GM12801 (cell line): ENCODE results near the gene JOSD2.

Experiments used
- TF ChIP-seq, protein P1 (sequence below): IDR thresholded peaks from one replicate; pipeline ENCODE4 v1.5.1; 2011; ENCODE audit warnings: control low read depth; ENCODE audit not compliant: insufficient read length; ENCODE audit errors: extremely low read depth

Gene JOSD2

DNA sequence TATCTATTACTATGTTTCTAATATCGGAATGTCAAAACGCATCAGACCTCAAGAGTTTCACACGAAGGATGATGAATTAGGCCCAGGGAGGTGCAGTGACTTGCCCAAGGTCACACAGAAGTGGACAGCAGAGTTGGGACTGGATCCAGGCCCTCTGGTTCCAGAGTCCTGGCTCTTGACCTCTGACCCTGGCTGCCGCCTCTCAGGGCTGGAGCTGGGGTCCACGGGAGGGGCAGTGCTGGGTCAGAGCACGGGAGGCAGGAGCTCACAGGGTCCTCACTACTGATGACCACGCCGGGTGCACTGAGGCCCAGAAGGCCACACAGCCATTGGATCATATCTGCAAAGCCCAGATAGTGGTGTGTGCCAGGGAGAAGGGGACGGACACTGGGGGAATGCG lies 11.9 kb upstream of the JOSD2 start:
- TF ChIP-seq, protein P1, sequence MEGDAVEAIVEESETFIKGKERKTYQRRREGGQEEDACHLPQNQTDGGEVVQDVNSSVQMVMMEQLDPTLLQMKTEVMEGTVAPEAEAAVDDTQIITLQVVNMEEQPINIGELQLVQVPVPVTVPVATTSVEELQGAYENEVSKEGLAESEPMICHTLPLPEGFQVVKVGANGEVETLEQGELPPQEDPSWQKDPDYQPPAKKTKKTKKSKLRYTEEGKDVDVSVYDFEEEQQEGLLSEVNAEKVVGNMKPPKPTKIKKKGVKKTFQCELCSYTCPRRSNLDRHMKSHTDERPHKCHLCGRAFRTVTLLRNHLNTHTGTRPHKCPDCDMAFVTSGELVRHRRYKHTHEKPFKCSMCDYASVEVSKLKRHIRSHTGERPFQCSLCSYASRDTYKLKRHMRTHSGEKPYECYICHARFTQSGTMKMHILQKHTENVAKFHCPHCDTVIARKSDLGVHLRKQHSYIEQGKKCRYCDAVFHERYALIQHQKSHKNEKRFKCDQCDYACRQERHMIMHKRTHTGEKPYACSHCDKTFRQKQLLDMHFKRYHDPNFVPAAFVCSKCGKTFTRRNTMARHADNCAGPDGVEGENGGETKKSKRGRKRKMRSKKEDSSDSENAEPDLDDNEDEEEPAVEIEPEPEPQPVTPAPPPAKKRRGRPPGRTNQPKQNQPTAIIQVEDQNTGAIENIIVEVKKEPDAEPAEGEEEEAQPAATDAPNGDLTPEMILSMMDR, result no peak

DNA sequence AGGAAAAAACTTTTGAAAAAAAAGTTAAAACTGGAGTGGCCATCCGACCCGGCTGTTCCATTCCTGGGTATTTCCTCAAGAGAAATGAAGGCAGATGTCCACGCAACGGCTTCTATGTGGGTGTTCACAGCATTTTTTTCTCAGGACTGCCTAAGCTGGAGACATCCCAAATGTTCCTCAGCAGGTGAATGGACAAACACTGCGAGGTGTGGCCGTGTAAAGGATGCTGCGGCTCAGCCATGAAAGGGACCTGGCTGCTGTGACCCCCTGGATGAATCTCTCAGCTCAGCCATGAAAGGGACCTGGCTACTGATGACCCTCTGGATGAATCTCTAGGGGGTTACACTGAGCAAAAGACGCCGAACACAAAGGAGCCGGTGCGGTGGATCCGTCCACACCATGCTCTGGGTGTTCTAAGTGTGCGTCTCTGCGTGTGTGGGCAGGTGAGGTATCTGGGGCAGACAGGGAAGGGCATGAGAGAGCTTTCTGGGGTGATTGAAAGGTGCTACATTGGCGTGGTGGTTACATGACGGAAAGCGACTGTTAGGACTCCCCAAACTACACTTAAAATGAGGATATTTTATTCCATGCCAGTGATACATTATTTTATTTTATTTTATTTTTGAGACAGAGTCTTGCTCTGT lies 10.0 kb upstream of the JOSD2 start:
- TF ChIP-seq, protein P1, result no peak

DNA sequence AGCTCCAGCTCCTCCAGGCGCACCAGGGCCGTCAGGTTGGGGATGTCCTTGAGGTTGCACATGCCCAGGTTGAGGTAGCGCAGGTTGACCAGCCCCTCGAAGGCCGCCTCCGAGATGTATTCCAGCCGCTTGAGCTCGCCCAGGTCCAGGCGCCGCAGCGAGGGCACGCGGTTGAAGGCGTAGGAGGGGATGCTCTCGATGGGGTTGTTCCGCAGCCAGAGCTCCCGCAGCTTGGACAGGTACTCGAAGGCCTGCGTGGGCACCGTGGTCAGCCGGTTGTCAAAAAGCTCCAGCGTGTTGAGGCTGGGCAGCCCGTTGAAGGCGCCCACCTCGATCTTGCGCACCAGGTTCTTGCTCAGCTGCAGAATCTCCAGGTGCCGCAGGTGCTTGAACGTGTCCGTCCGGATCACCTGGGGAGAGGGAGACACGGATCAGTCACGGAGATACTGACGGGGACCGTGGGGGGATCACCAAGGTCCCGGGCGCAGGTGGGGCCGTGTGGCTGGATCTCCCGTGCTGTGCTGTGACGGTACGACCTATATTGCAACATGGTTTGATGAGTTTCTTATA lies 8.1 kb upstream of the JOSD2 start:
- TF ChIP-seq, protein P1, result no peak

DNA sequence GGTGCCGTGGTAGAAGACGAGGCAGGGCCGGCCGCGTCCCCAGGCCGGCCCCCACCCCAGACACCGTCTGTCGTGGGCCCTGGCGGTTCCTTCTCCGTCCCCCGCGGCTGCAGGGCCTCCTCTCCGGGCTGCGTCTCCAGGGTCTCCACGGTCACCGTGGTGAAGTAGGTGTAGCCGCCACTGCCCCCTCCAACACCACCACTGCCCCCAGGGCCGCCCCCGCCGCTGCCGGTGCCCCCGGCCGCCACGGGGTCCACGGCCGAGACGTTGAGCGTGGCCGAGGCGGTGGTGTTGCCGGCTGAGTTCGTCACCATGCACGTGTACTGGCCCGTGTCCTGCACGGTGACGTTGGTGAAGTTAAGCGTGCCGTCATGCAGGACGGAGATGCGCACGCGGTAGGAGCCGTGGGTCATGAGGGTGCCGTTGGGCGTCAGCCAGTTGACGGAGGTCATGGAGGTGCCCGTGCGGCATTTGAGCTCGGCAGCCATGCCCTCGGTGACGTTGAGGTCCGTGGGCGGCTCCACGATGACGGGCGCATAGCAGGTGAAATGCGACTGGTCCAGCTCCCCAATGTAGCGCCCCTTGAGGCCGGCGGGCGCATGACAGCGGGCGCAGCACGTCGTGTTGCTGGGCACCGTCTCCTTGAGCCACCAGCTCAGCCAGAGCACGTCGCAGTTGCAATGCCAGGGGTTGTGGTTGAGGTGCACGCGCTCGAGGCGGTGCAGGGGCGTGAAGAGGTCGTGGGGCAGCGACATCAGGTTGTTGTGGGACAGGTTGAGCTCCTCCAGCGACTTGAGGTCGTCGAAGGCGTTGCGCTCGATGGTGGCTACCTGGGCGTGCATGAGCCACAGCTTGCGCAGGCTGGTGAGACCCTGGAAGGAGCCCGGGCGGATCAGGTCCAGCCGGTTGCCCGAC lies 7.4 kb upstream of the JOSD2 start:
- TF ChIP-seq, protein P1, result no peak

DNA sequence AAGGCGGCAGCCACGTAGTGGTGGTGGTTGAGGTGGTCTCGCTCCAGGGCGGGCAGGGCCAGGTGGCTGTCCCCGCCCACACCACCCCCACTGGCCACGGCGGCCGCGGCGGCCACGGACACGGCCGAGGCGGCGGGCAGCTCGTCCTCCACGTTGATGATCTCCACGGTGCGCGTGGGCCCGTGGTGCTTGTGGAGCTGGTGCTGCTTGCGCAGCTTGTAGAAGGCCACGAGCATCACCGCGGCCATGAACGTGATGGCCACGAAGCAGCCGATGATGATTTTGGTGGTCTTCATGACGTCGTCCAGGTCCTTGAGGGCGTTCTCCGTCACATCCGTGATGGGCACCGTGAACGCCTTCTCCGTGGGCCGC lies 6.7 kb upstream of the JOSD2 start:
- TF ChIP-seq, protein P1, result no peak

DNA sequence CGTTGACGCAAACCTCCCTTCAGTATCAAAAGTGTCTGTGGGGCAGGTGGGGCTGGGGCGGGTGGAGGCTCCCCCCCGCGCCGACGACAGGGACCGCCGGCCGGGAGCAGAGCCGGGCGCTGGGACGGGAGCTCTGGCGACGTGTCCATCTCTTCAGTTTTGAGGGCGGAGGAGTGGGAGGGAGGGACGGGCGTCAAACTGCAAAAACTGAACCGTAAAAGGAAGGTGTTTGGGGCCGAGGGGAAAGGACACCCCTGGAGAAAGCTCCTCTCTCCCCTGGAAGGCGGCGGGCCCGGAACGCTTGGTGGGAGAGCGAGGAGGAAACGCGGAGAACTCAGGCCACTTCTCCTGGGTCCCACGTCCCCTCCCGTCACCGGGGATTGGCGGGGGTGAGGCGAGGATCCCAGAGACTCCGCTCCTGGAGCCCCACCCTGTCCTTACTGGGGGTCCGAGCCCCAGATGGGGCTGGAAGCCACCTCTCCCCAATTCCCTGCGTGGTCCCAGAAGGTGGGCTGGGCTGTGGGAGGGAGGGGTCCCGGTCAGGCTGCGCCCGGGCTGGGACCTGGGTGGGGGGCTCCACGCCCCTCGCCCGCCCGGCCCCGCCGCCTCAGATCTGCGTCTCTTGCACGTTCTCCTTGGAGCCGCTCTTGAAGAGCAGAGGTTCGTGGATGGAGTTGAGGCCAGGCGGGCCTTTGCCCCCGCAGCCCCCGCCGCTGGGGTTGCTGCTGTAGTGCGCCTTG lies 6.1 kb upstream of the JOSD2 start:
- TF ChIP-seq, protein P1, result no peak

DNA sequence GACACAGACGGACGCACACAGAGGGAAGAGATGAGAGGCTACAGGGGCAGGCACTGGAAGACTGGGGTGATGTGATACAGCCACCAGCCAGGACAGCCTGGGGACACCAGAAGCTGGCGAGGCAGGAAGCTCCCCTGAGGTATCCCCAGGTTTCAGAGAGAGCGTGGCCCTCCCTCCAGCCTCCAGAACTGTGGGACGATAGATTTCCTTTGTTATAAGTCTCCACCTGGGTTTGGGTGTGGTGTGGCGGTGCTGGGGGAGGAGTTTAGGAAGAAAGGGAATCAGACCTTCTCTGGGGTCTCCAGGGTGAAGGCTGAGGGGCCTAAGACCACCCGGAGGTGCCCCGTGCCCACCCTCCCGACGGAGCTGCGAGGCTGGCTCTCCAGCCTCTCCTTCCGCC lies 5.5 kb upstream of the JOSD2 start:
- TF ChIP-seq, protein P1, result no peak
